ENCODE data around the gene C1orf87.

C1orf87 gene, protein sequence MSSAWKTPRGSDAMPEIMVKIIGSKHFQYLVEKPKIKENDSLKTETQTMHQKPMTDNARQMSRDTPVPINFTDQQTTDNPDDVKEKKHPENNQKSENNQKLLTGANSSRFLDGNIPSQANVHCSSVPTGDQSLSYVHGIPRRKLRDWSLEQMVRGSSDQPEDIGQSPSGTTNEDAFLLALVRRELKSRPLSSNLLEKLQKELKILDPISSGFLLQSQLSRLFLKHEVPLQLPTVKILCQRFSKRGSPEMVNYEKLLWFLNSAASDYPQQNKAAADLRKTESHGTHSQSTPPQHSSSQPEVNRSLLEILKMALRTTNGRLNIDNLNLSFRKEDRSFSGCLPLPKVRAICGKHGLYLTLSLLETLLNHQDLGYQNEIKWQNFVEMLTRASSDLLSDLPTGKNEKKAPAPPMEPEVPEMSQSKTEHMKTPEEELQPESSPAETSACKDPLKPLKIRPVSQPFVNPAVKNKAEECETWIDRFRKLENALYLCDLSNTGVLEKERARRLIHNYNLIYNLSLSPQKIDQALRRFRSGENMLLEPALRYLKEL

GRCh38 chr1:60073605-60074278 is at the start of gene C1orf87:
Gene C1orf87 (minus strand): TSS chr1:60073770. CDS start chr1:60072643, 1,127 bp downstream.
- DNase-seq (ENCODE audit: low spot score): no peak

DNA sequence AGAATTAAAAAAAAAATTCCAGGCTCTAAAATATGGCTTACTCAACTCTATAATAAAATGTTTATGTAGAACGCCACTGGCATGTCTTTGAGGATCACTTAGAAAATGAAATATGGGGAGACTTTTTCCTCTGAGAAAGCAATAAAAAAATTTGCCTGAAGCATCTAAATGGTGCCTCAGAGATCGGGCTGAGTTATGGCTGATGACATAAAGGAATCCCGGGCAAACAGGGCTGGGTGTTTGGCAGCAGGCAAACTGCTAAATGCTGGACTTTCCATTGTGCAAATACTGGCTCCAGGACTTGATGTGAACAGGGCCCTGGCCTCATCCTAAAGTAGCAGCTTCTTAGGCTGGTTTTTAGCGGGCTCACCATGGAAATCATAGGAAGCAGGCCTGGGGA is 44.5 kb upstream of the C1orf87 start:
- no peak for DNase-seq (ENCODE audit: low spot score)

- no peak for DNase-seq (ENCODE audit: low spot score)
Measured at GRCh38 chr1:60114745-60115318, 41.3 kb upstream of the C1orf87 start.

DNA sequence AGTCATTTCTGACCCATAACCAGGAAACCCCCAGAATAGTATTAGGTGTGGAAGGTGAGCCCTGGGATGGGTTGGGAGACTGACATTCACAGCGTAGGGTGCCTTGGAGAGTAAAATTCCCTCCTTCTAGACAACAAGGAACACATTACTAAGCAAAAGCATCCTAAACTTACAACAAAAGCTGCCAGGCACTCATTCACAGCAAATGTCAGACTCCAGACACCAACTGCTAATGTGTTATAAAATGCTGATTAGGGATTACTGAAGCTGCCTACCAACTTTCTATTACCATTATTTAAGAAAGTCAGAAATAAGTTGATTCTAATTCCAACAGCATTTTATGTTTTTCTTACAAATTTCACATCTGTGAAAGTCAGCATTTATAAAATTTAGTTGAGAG is 40.0 kb upstream of the C1orf87 start:
- DNase-seq (ENCODE audit: low spot score): no peak

DNA sequence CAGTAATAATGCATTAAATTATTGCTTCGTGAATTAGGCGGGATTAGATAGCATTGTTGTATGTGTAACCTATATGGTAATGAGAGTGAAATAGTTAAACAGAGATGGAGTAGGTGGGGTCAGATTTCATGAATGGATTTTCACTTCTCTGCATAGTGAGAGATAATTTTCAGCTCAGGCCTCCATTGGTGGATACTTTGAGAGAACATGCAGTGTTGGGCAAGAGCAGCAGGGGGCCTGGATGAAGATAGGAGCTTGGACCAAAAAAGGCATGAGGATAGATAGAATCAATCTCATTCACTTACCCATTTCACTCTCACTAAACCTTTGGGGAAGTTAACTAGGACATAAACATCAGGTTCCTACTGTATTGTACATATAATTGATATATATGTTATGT is 39.5 kb upstream of the C1orf87 start:
- DNase-seq (ENCODE audit: low spot score): no peak

DNA sequence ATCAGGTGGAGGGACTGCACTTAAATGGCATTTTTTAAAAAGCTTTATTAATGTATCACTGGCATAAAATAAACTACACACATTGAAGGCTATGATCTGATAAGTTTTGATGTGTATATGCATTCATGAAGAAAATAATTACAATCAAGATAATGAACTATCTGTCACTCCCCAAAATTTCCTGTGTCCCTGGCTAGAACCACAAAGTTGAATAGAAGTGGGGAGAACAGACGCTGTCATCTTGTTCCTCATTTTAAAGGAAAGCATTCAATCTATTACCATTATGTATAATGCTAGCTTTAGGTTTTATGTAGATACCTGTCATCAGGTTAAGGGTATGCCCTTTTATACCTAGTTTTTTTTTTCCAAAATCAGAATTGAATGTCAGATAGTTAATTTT is 38.1 kb upstream of the C1orf87 start:
- no peak for DNase-seq (ENCODE audit: low spot score)

- no peak for DNase-seq (ENCODE audit: low spot score)
Measured at GRCh38 chr1:60111118-60111517, 37.5 kb upstream of the C1orf87 start.

DNA sequence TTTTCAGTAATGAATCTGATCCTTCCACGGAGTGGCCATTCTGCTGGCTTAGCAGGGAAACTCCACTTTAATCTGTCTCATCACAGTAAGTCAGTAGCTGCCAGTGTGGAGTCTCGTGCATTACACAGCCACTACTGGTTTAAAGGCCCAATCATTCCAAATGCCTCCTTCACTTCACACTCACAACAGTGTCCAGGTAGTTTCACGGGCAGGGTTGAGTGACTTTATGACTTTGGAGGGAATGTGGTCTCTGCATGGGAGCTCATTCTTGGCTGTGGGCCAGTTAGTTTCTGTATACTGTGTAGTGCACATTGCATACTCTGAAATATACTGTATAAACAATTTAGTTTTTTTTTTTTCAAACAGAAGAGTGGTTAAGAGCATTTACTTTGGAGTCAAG is 34.6 kb upstream of the C1orf87 start:
- DNase-seq (ENCODE audit: low spot score): no peak

DNA sequence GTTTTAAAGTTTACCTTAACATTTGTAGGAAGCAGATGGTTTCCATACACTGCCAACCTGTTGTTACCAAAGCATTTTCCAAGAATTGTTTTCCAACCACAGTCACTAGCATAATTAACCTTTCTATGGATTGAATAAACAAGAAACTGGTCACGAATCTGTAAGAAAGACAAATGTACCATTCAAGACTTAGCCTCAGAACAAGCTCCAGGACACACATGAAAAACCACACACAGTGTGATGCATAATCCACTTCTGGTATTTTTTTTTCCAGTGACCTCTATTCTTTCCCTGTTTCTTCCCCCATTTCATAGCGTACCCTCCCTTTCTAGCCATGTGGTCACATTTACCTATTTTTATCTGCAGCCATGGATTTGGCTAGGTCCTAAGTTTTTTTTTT is 29.6 kb upstream of the C1orf87 start:
- DNase-seq (ENCODE audit: low spot score): no peak

GRCh38 chr1:60102267-60103061 is 28.9 kb upstream of the C1orf87 start:
- DNase-seq (ENCODE audit: low spot score): no peak

DNA sequence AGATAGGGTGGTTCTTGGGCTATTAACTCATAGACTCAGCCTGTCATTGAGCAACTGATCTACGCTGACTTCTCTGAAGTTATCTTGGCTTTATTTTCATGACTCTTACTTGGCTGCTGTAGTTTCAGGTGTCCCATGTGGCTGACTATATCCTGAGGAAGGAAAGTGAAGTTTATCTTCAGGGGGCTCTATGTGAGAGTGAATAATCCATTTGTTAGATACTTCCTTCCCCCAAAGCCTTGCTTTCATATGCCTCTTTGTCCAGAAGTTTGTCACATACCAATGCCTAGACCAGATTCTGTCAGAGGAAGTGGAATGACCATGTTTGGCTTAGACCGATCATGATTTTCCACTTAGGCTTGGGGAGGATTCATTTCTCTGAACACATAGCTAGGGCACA is 27.9 kb upstream of the C1orf87 start:
- no peak for DNase-seq (ENCODE audit: low spot score)

- DNase-seq (ENCODE audit: low spot score): no peak
Measured at GRCh38 chr1:60091195-60091715, 17.7 kb upstream of the C1orf87 start.

DNA sequence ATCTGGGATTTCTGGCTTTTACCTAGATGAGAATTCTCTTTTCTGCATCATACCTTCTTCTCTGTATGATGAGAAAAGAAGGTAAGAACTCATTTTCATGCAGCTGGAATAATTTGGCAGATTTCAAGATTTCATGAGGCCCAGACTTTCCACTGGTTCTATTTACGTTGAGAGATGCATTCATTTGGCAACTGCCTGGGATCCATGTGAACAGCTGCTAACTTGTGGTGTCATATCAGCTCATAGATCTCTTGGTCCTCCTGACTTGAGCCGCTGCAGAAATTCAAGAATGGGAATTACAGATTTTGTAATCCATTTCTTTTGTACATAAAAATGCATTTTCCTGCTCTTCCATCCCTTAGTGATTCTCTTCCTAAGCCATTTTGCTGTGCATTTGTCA is 17.1 kb upstream of the C1orf87 start:
- DNase-seq (ENCODE audit: low spot score): no peak

DNA sequence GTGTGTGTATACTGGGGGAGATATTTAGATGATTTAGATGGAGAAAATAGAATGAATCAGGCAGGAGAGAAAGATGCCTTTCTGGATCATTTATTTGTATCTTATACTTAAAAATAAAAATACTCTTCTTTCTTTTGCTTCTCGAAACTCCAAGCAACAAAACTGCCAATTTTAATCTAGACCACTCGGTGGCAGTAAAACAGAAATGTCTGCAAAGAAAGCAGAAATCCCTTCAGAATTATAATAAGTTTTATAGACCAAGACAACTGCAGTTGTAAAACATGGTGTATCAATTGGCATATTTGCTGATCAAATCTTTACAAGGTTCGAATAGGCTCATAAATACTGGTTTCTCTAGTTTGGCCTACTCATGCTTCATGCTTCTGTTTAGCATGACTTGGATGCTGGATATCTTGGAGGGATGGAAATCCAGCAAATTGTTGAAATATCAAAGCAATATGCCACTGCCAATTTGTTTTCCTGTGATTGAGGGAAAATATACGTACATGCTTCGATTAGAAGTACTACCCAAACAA is 15.1 kb upstream of the C1orf87 start:
- no peak for DNase-seq (ENCODE audit: low spot score)

DNA sequence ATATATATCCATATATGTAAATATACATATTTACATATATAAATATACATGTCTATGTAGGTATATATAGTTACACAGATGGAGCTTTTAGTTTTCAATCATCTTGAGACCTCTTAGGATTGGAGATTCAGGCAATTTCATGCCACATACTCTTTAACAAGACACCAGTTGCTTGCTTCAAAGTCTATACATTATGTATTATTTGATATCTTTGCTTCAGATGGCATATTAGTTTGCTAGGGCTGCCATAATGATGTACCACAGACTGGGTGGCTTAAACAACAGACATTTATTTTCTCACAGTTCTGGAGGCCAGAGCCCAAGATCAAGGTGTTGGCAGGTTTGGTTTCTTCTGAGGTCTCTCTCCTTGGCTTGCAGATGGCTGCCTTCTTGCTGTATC is 14.1 kb upstream of the C1orf87 start:
- no peak for DNase-seq (ENCODE audit: low spot score)

GRCh38 chr1:60078182-60078581 is 4.6 kb upstream of the C1orf87 start:
- DNase-seq (ENCODE audit: low spot score): no peak

GRCh38 chr1:60071296-60071695 is 2.3 kb downstream of the C1orf87 start:
- no peak for DNase-seq (ENCODE audit: low spot score)

DNA sequence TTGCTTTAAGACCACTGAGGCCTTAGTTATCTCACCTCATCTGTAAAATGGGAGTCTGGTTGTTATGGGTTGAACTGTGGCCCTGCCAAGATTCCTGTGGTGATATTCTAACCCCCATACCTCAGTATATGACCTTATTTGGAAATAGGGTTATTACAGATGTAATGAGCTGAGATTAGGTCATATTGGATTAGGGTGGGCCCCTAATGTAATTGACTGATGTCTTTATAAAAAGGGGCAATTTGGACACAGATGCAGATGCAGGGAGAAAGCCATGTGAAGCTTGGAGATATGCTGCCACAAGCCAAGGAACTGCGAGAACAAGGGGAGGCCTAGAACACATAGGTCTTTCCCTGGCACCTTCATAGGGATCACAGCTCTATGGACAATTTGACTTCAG is 3.9 kb downstream of the C1orf87 start:
- DNase-seq (ENCODE audit: low spot score): no peak

DNA sequence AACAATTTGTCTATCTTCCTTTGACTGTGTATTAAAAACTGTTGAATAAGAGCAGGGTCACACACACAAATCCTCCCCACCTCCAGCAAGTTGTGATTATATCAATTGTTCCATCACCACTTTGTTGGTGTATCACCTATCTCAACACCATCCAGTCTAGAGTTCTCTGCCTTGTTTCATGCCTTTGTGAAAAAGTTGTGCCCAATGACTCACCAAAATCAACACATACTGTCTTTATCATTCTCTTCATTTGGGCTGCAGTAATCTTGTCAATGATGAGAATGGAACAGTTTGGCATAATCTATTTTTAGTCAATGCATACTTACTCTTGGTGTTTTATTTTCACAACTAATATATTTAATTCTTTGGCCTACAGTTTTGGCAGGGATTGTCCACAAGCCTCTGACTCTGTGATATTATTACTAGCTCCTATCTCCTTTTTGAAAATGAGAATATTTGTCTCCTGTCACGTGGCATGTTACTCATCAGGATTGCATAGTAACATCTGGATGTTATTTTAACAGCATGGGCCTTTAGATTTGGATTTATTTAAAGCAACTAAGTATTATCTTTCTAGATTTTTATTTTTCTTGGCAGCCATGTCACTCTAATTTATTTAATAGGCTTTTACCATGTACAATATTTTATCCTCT is 5.1 kb downstream of the C1orf87 start:
- no peak for DNase-seq (ENCODE audit: low spot score)

- no peak for DNase-seq (ENCODE audit: low spot score)
Measured at GRCh38 chr1:60066001-60066400, 7.6 kb downstream of the C1orf87 start.

- DNase-seq (ENCODE audit: low spot score): no peak
Measured at GRCh38 chr1:60065199-60065598, 8.4 kb downstream of the C1orf87 start.

Measured in CD4-positive, alpha-beta T cell treated with Interleukin-2 at 100 ng/mL for 4 hours (primary cell).